Activated CD4-positive, alpha-beta T cell treated with anti-CD3 and anti-CD28 coated beads for 36 hours (primary cell): ENCODE measurements around the gene DEPDC7. TPM values are rescaled to one million over a fixed set of nuclear protein-coding genes. Genes with fewer than 3 reads are reported as not detected.

ENCODE experiments used
- total RNA-seq, 2 experiments: library from RNA; stranded (reverse); gene quantifications; one replicate each; pipeline ENCODE4 v1.2.3, GENCODE V29; 2021

Gene DEPDC7
- total RNA-seq, 2 experiments from 2014 or later, result 2.0 to 2.3 TPM

Other genes with a start within 250 kb of the DEPDC7 start
- not detected for gene CCDC73, start 221.2 kb upstream of the DEPDC7 start, total RNA-seq
- gene PRRG4, start 186.0 kb upstream of the DEPDC7 start, total RNA-seq, result under 1 TPM; 0.18 to 0.23 TPM
- gene QSER1, start 123.1 kb upstream of the DEPDC7 start, total RNA-seq, result 10 to 100 TPM; 11.8 to 16.6 TPM
- 1 to 10 TPM; 7.9 to 8.8 TPM for gene TCP11L1, start 23.7 kb downstream of the DEPDC7 start, total RNA-seq
- gene CSTF3, start 145.6 kb downstream of the DEPDC7 start, total RNA-seq, result 10 to 100 TPM; 29.6 to 35.3 TPM
- 10 to 100 TPM; 25.7 to 26.8 TPM for gene HIPK3, start 241.5 kb downstream of the DEPDC7 start, total RNA-seq